GM12878 (cell line): ENCODE data around the gene SHCBP1L. TPM values are rescaled to one million over a fixed set of nuclear protein-coding genes. Genes with fewer than 3 reads are reported as not detected.

Experiments used
- ATAC-seq: fragments of 200-7000 bp; cut with Tn5 transposase; 3 replicates; pipeline ENCODE4 v1.9.1; 2020; ENCODE audit warnings: mild to moderate bottlenecking, moderate library complexity
- BruUV-seq: library from RNA; stranded (reverse); fragments of 400-500 nt; replicated peaks from 2 replicates; lab custom pipeline; 2021; lab: Mats Ljungman, UMichigan
- CTCF ChIA-PET: fragments of 300-600 bp; sonication (Branson Sonifier 250); formaldehyde crosslinking; extraction: SDS; loops from one replicate; lab custom pipeline; 2021; ENCODE audit warnings: inconsistent platforms; lab: Yijun Ruan, JAX
- POLR2A ChIA-PET: fragments of 350-600 bp; formaldehyde crosslinking; extraction: SDS; loops from one replicate; lab custom pipeline; 2021; ENCODE audit warnings: inconsistent platforms; lab: Charles Lee
- RAD21 ChIA-PET: fragments of 300-600 bp; sonication (Branson Sonifier 250); formaldehyde crosslinking; loops from one replicate; lab custom pipeline; 2023; ENCODE audit warnings: antibody characterized with exemption; ENCODE audit not compliant: unreplicated experiment; lab: Charles Lee
- SMC1A ChIA-PET: fragments of 300-600 bp; sonication (Branson Sonifier 250); formaldehyde crosslinking; loops from one replicate; lab custom pipeline; 2023; ENCODE audit not compliant: unreplicated experiment, uncharacterized antibody; lab: Charles Lee
- DNase-seq: peaks from one replicate; pipeline ENCODE4 v3.0.0-alpha.2; 2011; ENCODE audit warnings: low read depth, low spot score
- FAIRE-seq: peaks from 3 replicates; lab custom pipeline; 2011; peaks lifted over from hg19 to GRCh38; lab: Jason Lieb, UNC
- H2AFZ ChIP-seq: 2 replicates; pipeline ENCODE4 v1.6.0; 2011; ENCODE audit warnings: low read depth, low read length, control low read depth; ENCODE audit not compliant: control insufficient read depth
- H3K27ac ChIP-seq: 2 replicates; pipeline ENCODE4 v1.5.1; 2011; ENCODE audit warnings: control low read depth; ENCODE audit not compliant: control insufficient read depth, insufficient read depth
- H3K27me3 ChIP-seq, 2 experiments: replicated peaks in 1 of 2; 2 replicates each; pipeline versions ENCODE4 v1.6.0 to v1.6.1; 2011; ENCODE audit warnings: low read length in 1 of 2; ENCODE audit not compliant: control insufficient read depth in 2 of 2, insufficient read depth in 2 of 2
- H3K36me3 ChIP-seq, 2 experiments: 2 replicates each; pipeline ENCODE4 v1.5.1; 2011; ENCODE audit warnings: low read length in 1 of 2; ENCODE audit not compliant: control insufficient read depth in 2 of 2, insufficient read depth in 2 of 2
- H3K4me1 ChIP-seq: 2 replicates; pipeline ENCODE4 v1.6.1; 2011; ENCODE audit warnings: mild to moderate bottlenecking, low read length, moderate library complexity, mixed read lengths; ENCODE audit not compliant: control insufficient read depth, insufficient read depth
- H3K4me2 ChIP-seq: 2 replicates; pipeline ENCODE4 v1.6.0; 2011; ENCODE audit warnings: control low read depth; ENCODE audit not compliant: control insufficient read depth, insufficient read depth
- H3K4me3 ChIP-seq: fragments of 200-600 bp; sonication (generic); 2 replicates; pipeline ENCODE4 v1.5.1; 2016
- H3K79me2 ChIP-seq: 2 replicates; pipeline ENCODE4 v1.6.0; 2011; ENCODE audit warnings: low read length; ENCODE audit not compliant: control insufficient read depth, insufficient read depth
- H3K9ac ChIP-seq: 2 replicates; pipeline ENCODE4 v1.8.0; 2011; ENCODE audit warnings: low read length, control low read depth, mixed read lengths; ENCODE audit not compliant: control insufficient read depth, insufficient read depth
- H3K9me3 ChIP-seq: replicated peaks from 3 replicates; pipeline ENCODE4 v1.5.1; 2011; ENCODE audit warnings: mild to moderate bottlenecking, low read length; ENCODE audit not compliant: control insufficient read depth, insufficient read depth
- H4K20me1 ChIP-seq: 2 replicates; pipeline ENCODE4 v1.6.0; 2011; ENCODE audit not compliant: control insufficient read depth, insufficient read depth
- BACH1 ChIP-seq: fragments of 450-650 bp; IDR thresholded peaks from 2 replicates; pipeline ENCODE4 v1.6.1; 2017; ENCODE audit warnings: mild to moderate bottlenecking, borderline replicate concordance
- BHLHE40 ChIP-seq, 2 experiments: fragments of 450-650 bp in 1 of 2; IDR thresholded peaks; 2 replicates each; pipeline ENCODE4 v1.6.1; 2011 to 2017; ENCODE audit warnings: low read depth in 2 of 2, borderline replicate concordance in 1 of 2, improper control_type of control experiment in 1 of 2, low read length in 1 of 2, mild to moderate bottlenecking in 1 of 2
- E2F8 ChIP-seq: fragments of 450-650 bp; IDR thresholded peaks from 2 replicates; pipeline ENCODE4 v1.6.1; 2018; ENCODE audit warnings: mild to moderate bottlenecking, low read depth, moderate library complexity; ENCODE audit not compliant: partially characterized antibody
- KDM1A ChIP-seq: fragments of 200-600 bp; sonication (generic); IDR thresholded peaks from 2 replicates; pipeline ENCODE4 v1.6.1; 2016; ENCODE audit warnings: borderline replicate concordance
- MTA2 ChIP-seq: fragments of 450-650 bp; IDR thresholded peaks from 2 replicates; pipeline ENCODE4 v1.6.1; 2016; ENCODE audit warnings: low read depth, mild to moderate bottlenecking, moderate library complexity
- RAD21 ChIP-seq: IDR thresholded peaks from 2 replicates; pipeline ENCODE4 v1.6.1; 2011; ENCODE audit warnings: mild to moderate bottlenecking, low read depth, low read length, moderate library complexity; ENCODE audit not compliant: insufficient read depth
- SMAD1 ChIP-seq: fragments of 450-650 bp; IDR thresholded peaks from 2 replicates; pipeline ENCODE4 v1.6.1; 2018; ENCODE audit warnings: mild to moderate bottlenecking, low read depth; ENCODE audit not compliant: partially characterized antibody
- SMARCA5 ChIP-seq: fragments of 450-650 bp; IDR thresholded peaks from 2 replicates; pipeline ENCODE4 v1.6.1; 2017; ENCODE audit warnings: mild to moderate bottlenecking
- SP1 ChIP-seq: IDR thresholded peaks from one replicate; pipeline ENCODE4 v1.6.1; 2011; ENCODE audit warnings: low read depth, low read length
- STAT1 ChIP-seq: fragments of 450-650 bp; conservative IDR thresholded peaks from 2 replicates; pipeline ENCODE4 v1.6.1; 2014; ENCODE audit warnings: antibody characterized with exemption, mild to moderate bottlenecking
- YY1 ChIP-seq: IDR thresholded peaks from 2 replicates; pipeline ENCODE4 v1.6.1; 2011; ENCODE audit warnings: low read depth, mild to moderate bottlenecking, low read length
- ZNF217 ChIP-seq: fragments of 450-650 bp; IDR thresholded peaks from 2 replicates; pipeline ENCODE4 v1.6.1; 2017; ENCODE audit warnings: antibody characterized with exemption, mild to moderate bottlenecking
- WGBS: methylation state at CpG from one replicate; pipeline ENCODE4 v1.1.6; 2016; ENCODE audit warnings: low lambda C conversion rate; ENCODE audit not compliant: insufficient replicate concordance, insufficient coverage; ENCODE audit errors: missing lambda C conversion rate; 5-methylcytosine and 5-hydroxymethylcytosine counted together
- in situ Hi-C: fragments of 300-500 bp; cut with MboI; formaldehyde crosslinking; loops from 9 replicates; pipeline ENCODE4 v1.14.3; 2018; ENCODE audit warnings: mixed read lengths
- intact Hi-C: fragments of 100-400 bp; cut with micrococcal nuclease; formaldehyde crosslinking; loops from one replicate; pipeline ENCODE4 v1.14.2; 2022; ENCODE audit not compliant: unreplicated experiment
- polyA plus RNA-seq, 11 experiments: library from polyadenylated mRNA; depleted of rRNA in 4 of 11; unstranded in 6 of 11; stranded (reverse) in 5 of 11; fragments of >200 nt; fragmentation: Nextera tagmentation in 4 of 11; fragmentation: Illumina TruSeq in 1 of 11; extraction: Ambion mirVana in 4 of 11; extraction: Trizol in 1 of 11; gene quantifications; 1 replicate in 1 of 11; 2 replicates in 10 of 11; pipeline versions ENCODE4 v1.2.1 to v1.2.3, GENCODE V29; 2011 to 2016; ENCODE audit warnings: inconsistent platforms in 2 of 11, missing spikeins in 2 of 11, low read depth in 1 of 11
- total RNA-seq, 4 experiments: library from RNA; depleted of rRNA in 3 of 4; stranded (reverse); fragments of >200 nt in 3 of 4; fragmentation: Illumina TruSeq in 1 of 4; extraction: Trizol in 1 of 4; gene quantifications; 2 replicates each; pipeline versions ENCODE4 v1.2.1 to v1.2.3, GENCODE V29; 2013 to 2021
- TF ChIP-seq, protein P1 (sequence below): fragments of 450-650 bp; IDR thresholded peaks from 2 replicates; pipeline ENCODE4 v1.6.1; 2016; ENCODE audit warnings: mild to moderate bottlenecking
- TF ChIP-seq, protein P2 (sequence below), 3 experiments: IDR thresholded peaks in 2 of 3; conservative IDR thresholded peaks in 1 of 3; 2 replicates each; pipeline ENCODE4 v1.5.1; 2011; ENCODE audit warnings: low read depth in 3 of 3, low read length in 3 of 3, mild to moderate bottlenecking in 3 of 3, control low read depth in 2 of 3, moderate library complexity in 2 of 3, inconsistent platforms in 1 of 3, mixed read lengths in 1 of 3; ENCODE audit not compliant: control insufficient read depth in 2 of 3, insufficient read depth in 1 of 3; ENCODE audit errors: extremely low read depth in 1 of 3
- TF ChIP-seq, protein P3 (sequence below): IDR thresholded peaks from 2 replicates; pipeline ENCODE4 v1.6.1; 2012; ENCODE audit warnings: low read depth, low read length, improper control_type of control experiment

The SHCBP1L gene
- total and polyA plus RNA-seq, 10 of the 15 experiments (the other 5 are each of a cell fraction or from before 2014, with no cell fraction given): not detected

DNA sequence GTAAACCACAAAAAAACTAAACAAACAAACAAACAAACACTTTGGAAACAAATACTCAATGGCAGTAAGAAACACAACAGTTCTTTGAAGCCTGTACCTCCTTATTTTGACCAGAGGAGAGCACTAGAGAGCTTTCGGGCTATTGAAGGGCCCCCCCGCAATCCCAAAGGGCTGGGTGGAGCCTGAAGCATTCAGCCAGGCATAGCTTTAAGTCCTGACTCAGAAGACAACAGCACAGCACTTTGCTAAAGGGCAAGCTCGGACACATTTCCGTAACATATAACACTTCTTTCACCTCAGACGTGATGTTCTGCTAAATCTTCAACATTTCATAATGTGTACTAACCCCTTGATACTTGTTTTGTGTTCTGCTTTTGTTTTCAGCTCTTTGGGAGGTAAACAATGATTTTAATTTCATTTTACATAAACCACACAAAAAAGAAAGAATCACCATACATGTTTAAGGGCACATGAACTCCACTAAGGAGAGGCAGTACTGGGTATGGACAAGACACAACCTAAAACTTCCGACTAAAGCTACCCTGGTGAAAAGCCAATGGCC lies 9.7 kb upstream of the SHCBP1L start:
- DNase-seq (peak; percentile 62), ATAC-seq (peak; percentile 100), FAIRE-seq (peak; percentile 98)
- in situ Hi-C loops (no loop called here), intact Hi-C loops (loop anchor here (1.0 to 10.0 kb wide), 9 partner anchors 62 to 582 kb away; partner anchors contain the start of gene SMG7)
- 14% methylated on average over 6 of the region's 6 CpGs for WGBS
- no peaks in the 10 kb centered on the region for H3K79me2 ChIP-seq
- ChIA-PET SMC1A (interaction anchor here (0.6 to 4.0 kb wide), 41 partner anchors 9 to 722 kb away, joined by 3 to 76 read pairs (median 4); no protein-coding TSS in a partner anchor), POLR2A (interaction anchor here (0.6 to 1.8 kb wide), 7 partner anchors 9 to 298 kb away, joined by 3 to 7 read pairs (median 5); no protein-coding TSS in a partner anchor), RAD21 (interaction anchor here (0.6 to 3.1 kb wide), 39 partner anchors 9 to 722 kb away, joined by 3 to 66 read pairs (median 5); no protein-coding TSS in a partner anchor), CTCF (interaction anchor here (0.6 to 7.3 kb wide), 65 partner anchors 8 to 693 kb away, joined by 3 to 126 read pairs (median 3); partner anchors contain the start of gene LAMC1)
- peak overlapping the region; percentile 56 for H3K27ac ChIP-seq
- H3K4me3 ChIP-seq: peak overlapping the region; percentile 57; the same call in 1 of the 2 replicates
- peak overlapping the region; percentile 99 for H2AFZ ChIP-seq
- H3K4me2 ChIP-seq: peak overlapping the region; percentile 79
- 0 out of 2 replicates have a peak, but pooled peaks cover 5% of the 10 kb centered on the region for H3K4me1 ChIP-seq
- BruUV-seq: no TSS peak
- no peaks in the 10 kb centered on the region for H3K36me3 ChIP-seq
- no peaks in the 10 kb centered on the region for H3K27me3 ChIP-seq
- 0 out of 2 replicates have a peak overlapping the region, but pooled peaks have one; percentile 51 for H3K9ac ChIP-seq
- H4K20me1 ChIP-seq: no peaks in the 10 kb centered on the region
- no peaks in the 10 kb centered on the region for H3K9me3 ChIP-seq
- TF ChIP-seq, protein P1, sequence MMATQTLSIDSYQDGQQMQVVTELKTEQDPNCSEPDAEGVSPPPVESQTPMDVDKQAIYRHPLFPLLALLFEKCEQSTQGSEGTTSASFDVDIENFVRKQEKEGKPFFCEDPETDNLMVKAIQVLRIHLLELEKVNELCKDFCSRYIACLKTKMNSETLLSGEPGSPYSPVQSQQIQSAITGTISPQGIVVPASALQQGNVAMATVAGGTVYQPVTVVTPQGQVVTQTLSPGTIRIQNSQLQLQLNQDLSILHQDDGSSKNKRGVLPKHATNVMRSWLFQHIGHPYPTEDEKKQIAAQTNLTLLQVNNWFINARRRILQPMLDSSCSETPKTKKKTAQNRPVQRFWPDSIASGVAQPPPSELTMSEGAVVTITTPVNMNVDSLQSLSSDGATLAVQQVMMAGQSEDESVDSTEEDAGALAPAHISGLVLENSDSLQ: peak; percentile 17; the same call in 1 of the 2 replicates
- TF ChIP-seq MTA2 (no peak), SMARCA5 (peak; percentile 89; the same call in 1 of the 2 replicates), E2F8 (no peak), SP1 (peak; percentile 44), YY1 (peak; percentile 78), RAD21 (peak; percentile 99), BACH1 (no peak), SMAD1 (peak; percentile 19), STAT1 (peak; percentile 86; the same call in 1 of the 2 replicates), ZNF217 (no peak), KDM1A (no peak), BHLHE40 (IDR thresholded peaks at IDR 0.05; ENCODE audit: borderline replicate concordance in 1 of 2, low read depth in 2 of 2, low read length in 1 of 2) (0 out of 4 replicates have a peak, but pooled peaks of 1 of the 2 experiments have one; percentile 16)
- TF ChIP-seq, protein P2, sequence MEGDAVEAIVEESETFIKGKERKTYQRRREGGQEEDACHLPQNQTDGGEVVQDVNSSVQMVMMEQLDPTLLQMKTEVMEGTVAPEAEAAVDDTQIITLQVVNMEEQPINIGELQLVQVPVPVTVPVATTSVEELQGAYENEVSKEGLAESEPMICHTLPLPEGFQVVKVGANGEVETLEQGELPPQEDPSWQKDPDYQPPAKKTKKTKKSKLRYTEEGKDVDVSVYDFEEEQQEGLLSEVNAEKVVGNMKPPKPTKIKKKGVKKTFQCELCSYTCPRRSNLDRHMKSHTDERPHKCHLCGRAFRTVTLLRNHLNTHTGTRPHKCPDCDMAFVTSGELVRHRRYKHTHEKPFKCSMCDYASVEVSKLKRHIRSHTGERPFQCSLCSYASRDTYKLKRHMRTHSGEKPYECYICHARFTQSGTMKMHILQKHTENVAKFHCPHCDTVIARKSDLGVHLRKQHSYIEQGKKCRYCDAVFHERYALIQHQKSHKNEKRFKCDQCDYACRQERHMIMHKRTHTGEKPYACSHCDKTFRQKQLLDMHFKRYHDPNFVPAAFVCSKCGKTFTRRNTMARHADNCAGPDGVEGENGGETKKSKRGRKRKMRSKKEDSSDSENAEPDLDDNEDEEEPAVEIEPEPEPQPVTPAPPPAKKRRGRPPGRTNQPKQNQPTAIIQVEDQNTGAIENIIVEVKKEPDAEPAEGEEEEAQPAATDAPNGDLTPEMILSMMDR (IDR thresholded peaks at IDR 0.05 in 2 of 3, conservative IDR thresholded peaks at IDR 0.05 in 1 of 3; ENCODE audit: control insufficient read depth in 2 of 3, extremely low read depth in 1 of 3, insufficient read depth in 1 of 3, low read depth in 3 of 3, low read length in 3 of 3): peak; percentile 88 to 95 (median 93)
- TF ChIP-seq, protein P3, sequence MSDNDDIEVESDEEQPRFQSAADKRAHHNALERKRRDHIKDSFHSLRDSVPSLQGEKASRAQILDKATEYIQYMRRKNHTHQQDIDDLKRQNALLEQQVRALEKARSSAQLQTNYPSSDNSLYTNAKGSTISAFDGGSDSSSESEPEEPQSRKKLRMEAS: no peak
